WTC11 (cell line): Measurements from ENCODE around the gene RTP1.

Experiments
- CREB1 ChIP-seq: sonication (generic); formaldehyde crosslinking; IDR thresholded peaks from 2 replicates; pipeline ENCODE4 v1.8.0; 2023; ENCODE audit warnings: mild to moderate bottlenecking, missing genetic modification reagents
- CTCF ChIP-seq: fragments of 200-600 bp; IDR thresholded peaks from 2 replicates; pipeline ENCODE4 v1.8.0; 2022; ENCODE audit warnings: antibody characterized with exemption
- NFE2L1 ChIP-seq: sonication (generic); formaldehyde crosslinking; IDR thresholded peaks from 2 replicates; pipeline ENCODE4 v1.8.1; 2023; ENCODE audit warnings: missing genetic modification reagents
- OVOL2 ChIP-seq: fragments of 250-450 bp; sonication (Bioruptor Pico); IDR thresholded peaks from 2 replicates; pipeline ENCODE4 v1.9.0; 2021; ENCODE audit warnings: mild to moderate bottlenecking, borderline replicate concordance
- PRDM15 ChIP-seq: sonication (generic); formaldehyde crosslinking; IDR thresholded peaks from 2 replicates; pipeline ENCODE4 v1.8.0; 2022; ENCODE audit warnings: missing genetic modification reagents
- SMAD4 ChIP-seq: sonication (generic); formaldehyde crosslinking; IDR thresholded peaks from 2 replicates; pipeline ENCODE4 v1.8.0; 2022; ENCODE audit warnings: mild to moderate bottlenecking, missing genetic modification reagents
- ZNF263 ChIP-seq: sonication (generic); formaldehyde crosslinking; IDR thresholded peaks from 2 replicates; pipeline ENCODE4 v1.8.1; 2022; ENCODE audit warnings: low read depth, mild to moderate bottlenecking, moderate library complexity, missing genetic modification reagents
- TF ChIP-seq, protein P1 (sequence below): sonication (generic); formaldehyde crosslinking; IDR thresholded peaks from 2 replicates; pipeline ENCODE4 v1.8.1; 2023; ENCODE audit warnings: mild to moderate bottlenecking, moderate library complexity, missing genetic modification reagents
- TF ChIP-seq, protein P2 (sequence below): sonication (generic); formaldehyde crosslinking; IDR thresholded peaks from 2 replicates; pipeline ENCODE4 v1.8.1; 2023; ENCODE audit warnings: mild to moderate bottlenecking, missing genetic modification reagents, moderate library complexity
- TF ChIP-seq, protein P3 (sequence below): sonication (generic); formaldehyde crosslinking; IDR thresholded peaks from 2 replicates; pipeline ENCODE4 v1.8.1; 2023; ENCODE audit warnings: mild to moderate bottlenecking, missing genetic modification reagents, moderate library complexity
- TF ChIP-seq, protein P4 (sequence below): sonication (generic); formaldehyde crosslinking; IDR thresholded peaks from 2 replicates; pipeline ENCODE4 v1.8.1; 2022; ENCODE audit warnings: missing genetic modification reagents, borderline replicate concordance

- TF ChIP-seq, protein P1, sequence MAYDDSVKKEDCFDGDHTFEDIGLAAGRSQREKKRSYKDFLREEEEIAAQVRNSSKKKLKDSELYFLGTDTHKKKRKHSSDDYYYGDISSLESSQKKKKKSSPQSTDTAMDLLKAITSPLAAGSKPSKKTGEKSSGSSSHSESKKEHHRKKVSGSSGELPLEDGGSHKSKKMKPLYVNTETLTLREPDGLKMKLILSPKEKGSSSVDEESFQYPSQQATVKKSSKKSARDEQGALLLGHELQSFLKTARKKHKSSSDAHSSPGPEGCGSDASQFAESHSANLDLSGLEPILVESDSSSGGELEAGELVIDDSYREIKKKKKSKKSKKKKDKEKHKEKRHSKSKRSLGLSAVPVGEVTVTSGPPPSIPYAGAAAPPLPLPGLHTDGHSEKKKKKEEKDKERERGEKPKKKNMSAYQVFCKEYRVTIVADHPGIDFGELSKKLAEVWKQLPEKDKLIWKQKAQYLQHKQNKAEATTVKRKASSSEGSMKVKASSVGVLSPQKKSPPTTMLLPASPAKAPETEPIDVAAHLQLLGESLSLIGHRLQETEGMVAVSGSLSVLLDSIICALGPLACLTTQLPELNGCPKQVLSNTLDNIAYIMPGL (CRISPR knock-in tag) = no peak
- no peak for TF ChIP-seq PRDM15 (CRISPR knock-in tag)
- no peak for TF ChIP-seq CTCF
- TF ChIP-seq, protein P2, sequence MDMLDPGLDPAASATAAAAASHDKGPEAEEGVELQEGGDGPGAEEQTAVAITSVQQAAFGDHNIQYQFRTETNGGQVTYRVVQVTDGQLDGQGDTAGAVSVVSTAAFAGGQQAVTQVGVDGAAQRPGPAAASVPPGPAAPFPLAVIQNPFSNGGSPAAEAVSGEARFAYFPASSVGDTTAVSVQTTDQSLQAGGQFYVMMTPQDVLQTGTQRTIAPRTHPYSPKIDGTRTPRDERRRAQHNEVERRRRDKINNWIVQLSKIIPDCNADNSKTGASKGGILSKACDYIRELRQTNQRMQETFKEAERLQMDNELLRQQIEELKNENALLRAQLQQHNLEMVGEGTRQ (CRISPR knock-in tag) = no peak
- TF ChIP-seq ZNF263 (CRISPR knock-in tag) = no peak
- TF ChIP-seq SMAD4 (CRISPR knock-in tag) = no peak
- TF ChIP-seq CREB1 (CRISPR knock-in tag) = no peak
- TF ChIP-seq, protein P3, sequence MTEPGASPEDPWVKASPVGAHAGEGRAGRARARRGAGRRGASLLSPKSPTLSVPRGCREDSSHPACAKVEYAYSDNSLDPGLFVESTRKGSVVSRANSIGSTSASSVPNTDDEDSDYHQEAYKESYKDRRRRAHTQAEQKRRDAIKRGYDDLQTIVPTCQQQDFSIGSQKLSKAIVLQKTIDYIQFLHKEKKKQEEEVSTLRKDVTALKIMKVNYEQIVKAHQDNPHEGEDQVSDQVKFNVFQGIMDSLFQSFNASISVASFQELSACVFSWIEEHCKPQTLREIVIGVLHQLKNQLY (CRISPR knock-in tag) = no peak
- TF ChIP-seq OVOL2 (CRISPR knock-in tag) = no peak
- TF ChIP-seq NFE2L1 (CRISPR knock-in tag) = no peak
- TF ChIP-seq, protein P4, sequence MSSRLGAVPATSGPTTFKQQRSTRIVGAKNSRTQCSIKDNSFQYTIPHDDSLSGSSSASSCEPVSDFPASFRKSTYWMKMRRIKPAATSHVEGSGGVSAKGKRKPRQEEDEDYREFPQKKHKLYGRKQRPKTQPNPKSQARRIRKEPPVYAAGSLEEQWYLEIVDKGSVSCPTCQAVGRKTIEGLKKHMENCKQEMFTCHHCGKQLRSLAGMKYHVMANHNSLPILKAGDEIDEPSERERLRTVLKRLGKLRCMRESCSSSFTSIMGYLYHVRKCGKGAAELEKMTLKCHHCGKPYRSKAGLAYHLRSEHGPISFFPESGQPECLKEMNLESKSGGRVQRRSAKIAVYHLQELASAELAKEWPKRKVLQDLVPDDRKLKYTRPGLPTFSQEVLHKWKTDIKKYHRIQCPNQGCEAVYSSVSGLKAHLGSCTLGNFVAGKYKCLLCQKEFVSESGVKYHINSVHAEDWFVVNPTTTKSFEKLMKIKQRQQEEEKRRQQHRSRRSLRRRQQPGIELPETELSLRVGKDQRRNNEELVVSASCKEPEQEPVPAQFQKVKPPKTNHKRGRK (CRISPR knock-in tag) = no peak
These were observed 13.4 kb downstream of the RTP1 start for GRCh38 chr3:187210545-187211327.
